Lung microvascular endothelial cell (primary cell): ENCODE results near the gene BICRA. TPM values are rescaled to one million over a fixed set of nuclear protein-coding genes. Genes with fewer than 3 reads are reported as not detected.

Experiments
- DNase-seq, 2 donors: peaks; one replicate each; pipeline versions ENCODE4 v3.0.0 to v3.0.0-alpha.2; 2010; ENCODE audit warnings: low read depth in 2 of 2
- total RNA-seq: library from RNA; depleted of rRNA; stranded (reverse); fragments of >200 nt; gene quantifications from 2 replicates; pipeline ENCODE4 v1.2.1, GENCODE V29; 2014

The BICRA gene
- total RNA-seq, 1 donor from 2014 or later: 2.8 TPM

DNA sequence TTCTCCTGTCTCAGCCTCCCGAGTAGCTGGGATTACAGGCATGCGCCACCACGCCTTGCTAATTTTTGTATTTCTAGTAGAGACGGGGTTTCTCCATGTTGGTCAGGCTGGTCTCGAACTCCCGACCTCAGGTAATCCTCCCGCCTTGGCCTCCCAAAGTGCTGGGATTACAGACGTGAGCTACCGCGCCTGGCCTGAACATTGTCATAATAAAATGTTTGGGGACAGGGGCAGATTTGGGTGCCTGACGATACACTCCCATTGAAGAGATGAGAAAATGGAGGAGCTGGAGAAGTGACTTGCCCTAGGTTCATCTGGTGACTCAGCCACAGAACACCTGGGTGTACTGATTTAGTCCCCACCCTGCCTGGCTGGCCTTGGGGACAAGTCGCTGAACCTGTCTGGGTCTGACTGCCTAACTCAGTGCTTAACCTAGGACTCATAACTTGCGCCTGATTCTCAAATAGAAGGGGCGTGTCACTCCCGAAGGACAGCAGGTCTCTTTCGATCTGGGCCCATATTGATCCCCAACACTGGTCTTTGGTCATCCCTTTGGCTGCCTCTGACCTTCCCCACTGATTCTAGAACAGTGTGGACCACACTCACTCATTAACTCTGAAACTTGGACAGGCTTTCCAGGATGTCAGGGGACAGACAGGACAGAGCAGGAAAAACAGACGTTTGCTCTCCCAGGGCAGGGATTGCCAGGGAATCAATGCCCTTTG is 7.6 kb upstream of the BICRA start:
- DNase-seq: no peak

DNA sequence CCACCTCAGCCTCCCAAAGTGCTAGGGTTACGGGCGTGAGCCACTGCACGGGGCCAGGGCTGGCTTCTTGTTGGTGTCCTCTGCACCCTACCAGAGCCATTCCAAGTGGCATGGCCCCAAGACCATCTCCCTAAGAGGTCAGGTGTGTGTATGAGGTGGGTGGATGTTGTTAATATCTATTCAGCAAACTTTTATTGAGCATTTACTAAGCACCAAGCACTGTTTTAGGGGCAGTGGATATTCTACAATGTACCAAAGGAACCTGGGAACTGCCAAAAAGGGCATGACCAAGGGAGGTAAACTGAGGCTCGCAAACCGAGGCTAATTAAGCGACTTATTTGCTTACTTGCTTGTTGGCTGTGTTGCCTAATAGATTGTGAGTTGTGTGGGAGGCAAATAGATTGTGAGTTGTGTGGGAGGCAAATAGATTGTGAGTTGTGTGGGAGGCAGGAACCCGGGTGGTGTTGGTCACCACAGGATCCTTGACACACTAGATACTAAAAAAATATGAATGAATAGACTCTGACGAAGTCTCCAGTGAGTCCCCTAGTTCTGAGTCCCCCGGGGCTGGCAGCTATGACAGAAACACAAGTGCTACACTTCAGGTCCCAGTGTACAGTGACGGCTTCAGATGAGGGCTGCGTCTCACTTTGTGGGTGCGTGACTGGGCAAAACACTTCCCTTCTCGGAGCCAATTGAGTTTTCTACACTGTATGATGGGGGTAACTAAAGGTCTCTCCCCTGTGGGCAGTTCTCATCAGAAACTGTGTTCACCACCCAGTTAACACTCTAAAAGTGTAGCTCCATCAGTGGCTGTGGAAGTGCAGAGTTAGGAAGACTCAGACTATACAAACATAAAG is 5.0 kb upstream of the BICRA start:
- no peak for DNase-seq

DNA sequence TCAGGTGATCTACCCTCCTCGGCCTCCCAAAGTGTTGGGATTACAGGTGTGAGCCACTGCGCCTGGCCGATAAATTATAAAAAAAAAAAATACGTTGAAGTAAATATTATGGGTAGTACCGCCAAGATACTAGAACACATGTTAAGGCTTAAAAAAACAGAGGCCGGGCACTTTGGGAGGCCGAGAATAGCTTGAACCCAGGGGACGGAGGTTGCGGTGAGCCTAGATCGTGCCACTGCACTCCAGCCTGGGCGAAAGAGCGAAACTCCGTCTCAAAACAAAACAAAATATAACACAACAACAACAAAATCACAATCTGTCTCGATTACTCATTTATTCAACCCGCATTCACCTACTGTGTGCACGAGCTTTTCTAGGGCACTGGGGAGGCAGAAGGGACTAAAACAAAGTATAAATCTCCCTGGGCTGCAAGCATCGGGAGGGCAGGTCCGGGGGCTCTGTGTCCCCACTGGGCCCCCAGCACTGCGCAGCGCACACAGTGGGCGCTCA is 1.3 kb upstream of the BICRA start:
- DNase-seq: no peak

DNA sequence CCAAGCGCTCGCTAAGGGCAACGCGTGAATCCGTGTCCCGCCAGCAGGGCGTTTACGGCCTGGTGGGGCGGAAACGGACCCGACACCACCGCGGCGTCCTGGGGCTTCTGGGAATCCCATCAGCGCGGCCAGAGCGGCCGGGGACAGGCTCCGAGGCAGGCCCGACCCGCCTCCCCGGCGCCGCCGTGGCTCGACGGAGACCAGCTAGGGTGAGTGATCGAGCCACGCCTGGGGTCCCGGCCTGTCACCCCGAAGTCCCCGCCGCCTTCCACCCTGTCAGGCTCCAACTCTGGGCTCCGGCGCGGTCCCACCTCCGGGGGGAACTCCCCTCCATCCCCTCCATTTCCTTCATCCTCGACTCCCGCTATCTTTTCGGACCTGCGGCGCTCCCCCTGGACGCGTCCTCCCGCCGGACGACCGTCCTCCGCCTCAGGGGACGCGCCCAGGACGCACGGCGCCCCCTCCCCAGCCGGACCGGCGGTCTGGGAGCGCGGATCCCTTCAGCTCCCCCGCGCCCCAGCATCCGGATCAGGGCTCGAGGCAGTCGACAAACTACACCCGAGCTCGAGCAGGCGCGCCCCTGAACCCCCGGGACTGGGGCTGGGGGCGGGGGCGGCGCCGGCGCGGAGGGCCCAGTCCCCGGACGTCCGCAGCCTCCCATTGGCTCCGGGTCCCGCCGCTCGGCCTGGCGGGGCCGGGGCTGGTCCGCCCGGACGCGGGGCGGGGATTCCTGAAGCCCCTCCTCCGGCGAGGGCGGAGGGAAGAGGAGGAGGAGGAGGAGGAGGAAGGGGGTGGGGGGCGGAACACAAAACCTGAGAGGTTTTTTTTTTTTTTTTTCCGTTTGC is 638 bp upstream of the BICRA start:
- peak; percentile 94 to 96 for DNase-seq

DNA sequence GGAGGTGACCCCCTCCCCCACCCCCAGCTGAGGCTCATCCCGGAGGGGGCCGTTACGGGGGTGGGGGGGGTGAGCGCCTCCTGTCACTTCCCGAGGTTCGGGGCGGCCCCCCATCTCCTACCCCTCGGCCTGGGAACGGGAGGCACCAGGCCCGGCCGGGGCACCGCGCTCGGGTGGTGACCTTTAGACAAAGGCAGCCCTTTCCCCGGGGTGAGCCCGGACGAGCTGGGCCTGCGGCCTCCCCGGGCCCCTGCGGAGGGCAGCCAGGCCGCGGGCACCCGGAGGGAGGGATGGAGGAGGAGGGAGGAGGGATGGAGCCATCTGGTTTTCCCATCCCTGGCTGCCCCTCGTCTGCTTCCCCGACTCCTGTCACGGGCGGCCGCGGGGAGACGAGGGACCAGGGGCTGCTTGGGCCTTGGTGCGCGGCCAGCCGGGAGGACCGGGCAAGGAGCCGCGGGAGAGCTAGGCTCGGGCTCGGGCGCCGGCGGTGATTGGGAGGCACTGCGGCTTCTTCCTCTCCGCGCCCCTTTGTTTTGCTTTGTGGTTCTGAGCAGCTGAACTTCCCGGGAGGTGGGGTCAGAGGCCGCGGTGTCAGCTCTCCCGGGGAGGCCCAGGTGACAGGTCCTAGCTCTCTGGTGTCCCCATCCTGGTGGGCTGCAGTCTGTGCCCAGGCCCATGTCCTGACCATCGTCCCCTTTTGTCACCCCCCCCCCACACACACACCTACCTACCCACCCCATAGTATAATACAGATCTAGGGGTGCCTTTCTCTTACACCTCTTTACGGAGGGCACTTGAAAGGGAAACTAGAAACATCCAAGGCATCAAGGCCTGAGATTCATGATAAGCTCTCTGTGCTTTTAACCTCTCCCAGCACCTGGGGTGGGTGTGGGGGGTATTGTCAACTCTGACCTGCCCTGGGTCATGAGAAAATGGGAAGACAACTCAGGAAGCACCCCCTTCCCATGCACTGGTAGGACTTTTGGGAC is 1.3 kb downstream of the BICRA start:
- DNase-seq: peak; percentile 20 to 38

DNA sequence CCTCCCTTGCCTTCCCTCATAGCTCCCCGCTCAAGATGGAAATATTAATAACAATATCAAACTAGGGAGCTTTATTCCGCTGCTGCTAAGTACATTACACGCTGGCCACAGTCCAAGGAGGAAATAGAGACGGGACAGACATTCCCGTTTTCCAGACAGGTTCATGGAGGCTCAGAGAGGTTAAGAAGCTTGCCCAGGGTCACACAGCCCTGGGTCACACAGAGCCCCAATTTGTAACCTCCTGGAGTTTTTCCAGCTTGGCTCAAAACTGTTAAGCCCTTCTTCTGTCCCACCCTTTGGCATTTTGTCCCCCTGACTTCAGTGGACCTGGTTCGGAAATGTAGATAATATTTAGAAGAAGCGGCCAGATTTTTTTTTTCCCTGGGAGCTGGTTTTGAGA is 2.0 kb downstream of the BICRA start:
- peak; percentile 45 to 48 for DNase-seq

DNA sequence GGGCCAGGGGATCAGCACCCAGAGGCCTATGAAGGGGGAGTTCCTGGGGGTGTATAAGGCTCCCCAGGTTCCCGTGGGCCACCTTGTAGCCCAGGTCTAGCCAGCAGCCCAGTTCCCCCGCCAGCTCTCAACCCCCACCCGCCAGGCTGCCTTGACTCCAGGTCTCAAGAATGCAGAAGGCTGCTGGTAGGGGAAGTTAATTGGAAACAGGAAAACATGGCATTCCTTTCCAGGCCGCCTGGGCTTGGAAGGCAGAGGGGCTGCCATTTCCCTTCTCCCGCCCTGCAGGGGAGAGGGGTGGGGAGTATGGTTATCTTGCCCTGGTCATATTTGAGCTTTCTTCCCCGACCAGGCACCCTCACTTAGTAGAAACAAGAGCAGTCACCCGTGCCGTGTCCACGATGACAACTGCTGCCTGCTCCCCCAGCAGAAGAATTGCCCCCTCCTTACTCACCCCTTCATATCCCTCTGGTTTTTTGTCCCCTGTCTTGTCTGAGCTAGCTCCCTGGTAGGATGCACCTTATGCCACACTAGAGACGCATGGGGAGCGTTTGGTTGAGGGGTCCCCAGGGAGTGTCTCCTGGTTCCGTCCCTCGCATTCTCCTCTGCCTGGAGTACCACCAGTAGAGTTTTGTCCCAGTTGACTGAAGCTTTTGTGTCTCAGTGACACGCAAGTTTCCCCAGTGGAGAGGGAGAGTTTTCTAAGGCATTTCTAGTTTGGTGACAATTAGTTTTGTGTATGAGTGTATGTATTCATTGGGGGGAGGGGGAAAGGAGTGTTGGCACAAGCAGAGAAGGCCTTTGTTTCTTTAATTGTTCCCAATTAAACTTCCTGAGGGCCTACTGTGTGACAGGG is 4.5 kb downstream of the BICRA start:
- peak in 1 of 2 donors; percentile 73 for DNase-seq

DNA sequence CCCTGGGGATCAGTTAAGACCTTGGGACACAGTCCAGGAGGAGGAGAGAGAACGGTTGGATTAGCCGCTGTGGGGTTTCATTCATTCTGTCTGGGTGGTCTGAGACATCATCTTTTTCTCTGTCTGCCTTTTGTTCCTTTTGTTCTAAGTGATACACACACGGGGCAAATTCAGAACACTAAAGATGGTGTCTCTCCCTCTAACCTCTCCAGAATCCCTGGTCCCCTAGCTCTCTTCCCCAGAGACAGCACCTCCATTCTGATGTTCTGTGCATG is 5.0 kb downstream of the BICRA start:
- DNase-seq: no peak

DNA sequence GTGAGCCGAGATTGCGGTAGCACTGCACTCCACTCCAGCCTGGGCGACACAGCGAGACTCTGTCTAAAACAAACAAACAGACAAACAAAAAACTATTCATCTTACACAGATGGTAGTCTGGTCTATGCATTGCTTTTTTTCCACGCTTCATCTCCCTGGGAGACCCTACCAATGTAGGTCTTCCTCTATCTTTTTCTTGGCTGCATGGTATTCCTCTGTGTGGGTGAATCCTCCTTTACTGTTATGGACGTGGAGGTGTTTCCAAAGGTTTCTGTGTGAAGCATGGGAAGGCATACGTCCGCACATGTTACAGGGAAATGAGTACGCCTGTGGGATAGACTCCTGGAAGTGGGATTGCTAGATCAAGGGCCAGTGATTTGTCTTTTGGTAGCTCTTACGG is 5.6 kb downstream of the BICRA start:
- no peak for DNase-seq

DNA sequence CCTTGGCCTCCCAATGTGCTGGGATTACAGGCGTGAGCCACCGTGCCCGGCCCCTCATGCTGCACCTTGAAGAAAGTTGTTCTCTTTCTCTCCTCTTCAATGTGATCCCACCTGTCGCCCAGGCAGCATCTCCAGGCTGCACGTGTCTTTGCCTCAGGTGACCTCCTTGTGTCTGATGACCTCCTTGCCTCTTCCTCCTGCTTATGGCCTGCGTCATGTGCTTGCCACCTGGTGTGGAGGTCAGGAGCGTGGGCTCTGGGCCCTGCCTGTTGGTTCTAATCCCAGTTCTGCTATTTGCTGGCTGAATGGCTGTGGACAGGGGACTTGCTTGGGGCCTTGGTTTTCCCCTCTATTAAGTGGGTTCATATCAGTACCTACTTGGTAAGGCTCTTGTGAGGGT is 6.3 kb downstream of the BICRA start:
- no peak for DNase-seq

DNA sequence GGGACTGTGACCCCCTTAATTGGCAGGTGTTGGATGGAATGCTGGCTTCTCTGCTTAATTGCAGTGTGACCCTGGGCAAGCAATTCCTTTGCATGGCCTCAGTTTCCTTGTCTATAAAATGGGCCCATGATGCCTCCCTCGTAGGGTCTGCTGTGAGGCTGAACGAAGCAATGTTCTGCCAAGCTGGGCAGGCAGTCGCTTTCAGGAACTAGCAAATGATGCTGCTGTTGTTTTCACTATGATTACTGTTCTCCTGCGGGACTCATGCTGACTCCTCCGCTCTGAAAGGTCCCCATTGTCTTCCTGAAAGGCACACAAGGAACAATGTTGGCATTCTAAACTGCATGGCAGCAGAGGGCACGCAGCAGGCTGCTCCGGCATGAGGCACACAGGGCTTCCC is 6.8 kb downstream of the BICRA start:
- no peak for DNase-seq

DNA sequence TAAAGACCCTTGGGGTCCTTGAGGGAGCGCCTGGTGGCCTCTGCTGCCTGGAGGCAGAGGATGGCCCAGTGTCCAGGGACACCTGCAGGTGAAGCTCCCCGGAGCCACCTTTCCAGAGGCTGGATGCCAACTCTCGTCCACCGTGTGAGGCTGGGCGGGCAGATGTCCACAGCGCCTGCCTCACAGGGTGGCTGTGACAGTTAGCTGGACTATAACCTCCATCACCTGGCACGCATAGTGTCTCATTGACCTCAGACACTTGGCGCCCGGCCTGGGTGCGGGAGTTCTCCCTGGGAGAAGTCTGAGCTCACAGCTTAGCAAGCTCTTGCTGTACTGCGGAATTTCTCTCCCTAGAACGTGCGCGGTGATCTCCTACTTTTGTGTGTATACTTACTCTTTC is 9.8 kb downstream of the BICRA start:
- no peak for DNase-seq

DNA sequence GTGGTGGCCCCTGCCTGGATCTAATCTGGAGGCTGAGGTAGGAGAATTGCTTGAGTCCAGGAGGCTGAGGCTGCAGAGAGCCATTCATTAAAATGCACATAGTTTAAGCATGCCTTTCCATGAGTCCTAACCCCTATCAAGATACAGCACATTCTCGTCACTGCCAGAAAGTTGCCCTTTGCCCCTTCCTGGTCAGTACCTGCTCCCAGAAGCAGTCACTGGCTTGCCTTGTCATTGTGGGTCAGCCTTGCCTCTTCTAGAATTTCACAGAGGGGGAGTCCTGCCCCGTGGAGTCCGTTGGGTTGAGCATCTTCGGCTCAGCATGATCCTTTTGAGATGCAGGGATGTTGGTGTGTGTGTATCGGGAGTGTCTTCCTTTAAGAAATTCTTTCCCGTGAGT is 10.8 kb downstream of the BICRA start:
- DNase-seq: no peak

DNA sequence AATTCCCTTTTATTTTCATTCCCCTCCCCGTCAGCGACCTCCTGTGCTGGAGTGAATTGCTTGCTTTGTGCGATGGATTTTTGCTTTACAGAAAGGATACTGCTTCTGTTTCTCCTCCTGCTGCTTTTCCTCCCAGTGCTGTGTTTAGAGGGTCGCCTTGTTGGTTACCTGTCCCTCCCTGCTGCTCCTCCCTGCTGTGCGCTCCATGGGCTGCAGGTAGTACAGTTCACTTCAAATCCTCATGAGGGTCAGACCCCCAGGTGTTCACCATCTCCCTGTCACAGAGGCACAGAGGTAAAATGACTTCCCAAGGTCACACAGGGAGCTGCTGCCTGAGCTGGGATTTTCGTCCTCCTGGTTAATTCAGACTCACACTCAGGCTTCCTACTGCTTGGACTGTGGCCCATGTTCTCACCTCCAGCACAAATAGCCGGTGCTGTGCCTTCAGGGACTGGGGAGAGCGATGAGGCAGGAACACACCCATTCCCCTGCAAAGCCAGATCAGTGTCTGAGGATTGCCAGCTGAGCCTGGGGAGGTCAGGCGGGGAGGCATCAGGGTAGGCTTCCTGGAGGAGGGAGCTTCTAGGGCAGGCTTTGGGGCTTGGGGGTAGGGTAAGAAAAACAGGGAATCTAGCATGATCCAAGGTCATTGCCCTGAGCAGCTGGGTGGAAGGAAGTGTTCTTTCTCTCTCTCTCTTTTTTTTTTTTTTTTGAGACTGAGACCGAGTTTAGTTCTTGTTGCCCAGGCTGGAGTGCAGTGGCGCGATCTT is 14.4 kb downstream of the BICRA start:
- DNase-seq: no peak

DNA sequence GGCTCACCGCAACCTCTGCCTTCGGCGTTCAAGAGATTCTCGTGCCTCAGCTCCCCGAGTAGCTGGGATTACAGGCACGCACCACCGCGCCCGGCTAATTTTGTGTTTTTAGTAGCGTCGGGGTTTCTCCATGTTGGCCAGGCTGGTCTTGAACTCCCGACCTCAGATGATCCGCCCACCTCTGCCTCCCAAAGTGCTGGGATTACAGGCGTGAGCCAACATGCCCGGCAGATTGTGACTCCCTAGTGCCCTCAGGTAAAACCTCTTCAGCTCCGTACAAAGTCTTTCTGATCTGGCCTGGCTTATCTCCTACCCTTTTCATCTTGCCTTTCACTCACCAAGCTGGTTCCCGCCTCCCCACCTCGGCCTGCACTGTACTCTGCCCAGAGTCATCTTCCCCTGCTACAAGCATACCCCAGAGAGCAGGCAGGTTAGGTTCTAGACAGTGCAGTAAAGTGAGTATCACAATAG is 15.0 kb downstream of the BICRA start:
- no peak for DNase-seq

DNA sequence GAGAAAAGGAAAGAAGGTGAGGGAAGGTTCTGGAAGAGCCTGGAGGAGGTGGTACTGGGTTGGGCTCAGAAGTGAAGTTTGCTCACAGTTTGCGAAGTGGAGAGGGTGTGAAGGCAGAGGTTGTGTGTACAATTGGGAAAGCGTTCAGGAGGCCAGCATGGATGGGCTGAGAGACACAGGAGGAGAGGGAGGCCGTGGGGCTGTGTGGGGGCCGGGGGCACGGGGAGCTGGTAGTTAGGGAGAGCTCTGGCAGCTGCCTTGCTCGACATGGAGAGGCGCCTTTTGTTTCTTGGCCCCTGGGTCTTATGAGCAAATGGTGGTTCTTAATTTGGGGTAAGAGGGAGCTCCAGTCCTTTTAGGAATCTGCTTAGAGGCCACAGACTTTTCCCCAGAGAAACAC is 16.7 kb downstream of the BICRA start:
- no peak for DNase-seq

DNA sequence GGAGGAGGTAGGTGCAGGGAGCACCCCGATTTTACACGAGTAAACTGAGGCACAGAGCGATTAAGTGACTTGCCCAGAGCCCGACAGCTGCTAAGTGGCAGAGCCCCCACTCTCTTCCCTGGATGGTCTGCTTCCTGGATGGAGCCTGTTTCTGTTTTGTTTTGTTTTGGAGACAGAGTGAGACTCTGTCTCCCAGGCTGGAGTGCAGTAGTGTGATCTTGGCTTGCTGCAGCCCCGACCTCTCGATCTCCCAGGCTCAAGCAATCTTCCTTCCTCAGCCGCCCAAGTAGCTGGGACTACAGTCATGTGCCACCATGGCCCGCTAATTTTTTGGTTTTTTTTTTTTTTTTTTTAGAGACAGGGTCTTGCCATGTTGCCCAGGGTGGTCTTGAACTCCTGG is 17.3 kb downstream of the BICRA start:
- DNase-seq: no peak

DNA sequence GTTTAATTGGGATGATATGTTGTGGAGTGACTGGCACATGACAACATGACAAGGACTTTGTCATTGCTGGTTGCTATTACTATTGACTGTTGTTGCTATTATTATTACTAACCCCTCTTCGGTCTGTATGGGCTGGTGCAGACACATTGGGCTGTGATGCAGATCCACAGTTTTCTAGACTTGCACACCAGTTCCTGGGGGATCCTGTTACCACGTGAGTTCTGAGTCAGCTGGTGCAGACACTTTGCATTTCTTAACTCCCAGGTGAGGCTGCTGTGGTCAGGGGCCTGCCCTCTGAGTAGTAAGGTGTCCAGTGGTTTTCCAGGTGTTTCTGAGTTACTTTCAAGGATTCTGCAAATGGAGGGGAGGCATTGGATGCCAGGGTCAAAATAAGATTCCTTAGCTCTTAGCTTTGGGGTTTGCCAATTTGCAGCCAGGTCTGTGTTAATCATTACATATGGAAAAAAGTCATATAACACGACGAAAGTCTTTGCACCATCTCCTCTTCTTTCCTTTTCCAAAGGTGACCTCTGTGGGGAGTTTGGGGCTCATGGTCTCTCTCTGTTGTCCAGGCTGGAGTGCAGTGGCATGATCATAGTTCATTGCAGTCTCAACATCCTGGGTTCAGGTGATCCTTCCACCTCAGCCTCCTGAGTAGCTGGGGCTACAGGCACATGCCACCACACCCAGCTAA is 19.3 kb downstream of the BICRA start:
- DNase-seq: no peak
